ENCODE data around the gene TP53I11. TPM values are rescaled to one million over a fixed set of nuclear protein-coding genes. Genes with fewer than 3 reads are reported as not detected.

The TP53I11 gene
- total RNA-seq, 6 experiments from 2014 or later, result 1.1 to 2.9 (median 1.8) TPM

DNA sequence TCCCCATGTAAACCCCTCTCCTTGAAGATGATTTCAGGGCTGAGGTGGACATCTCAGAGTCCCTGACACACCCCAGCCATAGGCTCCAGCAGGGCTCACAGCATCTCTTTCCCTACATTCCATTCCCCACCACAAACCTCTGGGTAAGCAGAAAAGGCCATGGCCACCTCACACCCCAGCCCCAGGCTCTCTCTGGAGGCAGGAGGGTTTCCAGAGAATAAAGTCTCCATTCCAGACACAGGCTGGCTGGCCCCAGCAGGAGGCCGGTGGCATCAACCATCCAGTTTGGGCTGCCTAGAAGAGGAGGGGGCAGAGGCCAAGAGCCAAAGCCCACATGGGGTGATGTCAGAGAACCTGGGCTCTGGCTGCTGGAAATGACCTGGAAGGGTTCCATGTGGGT, 61.4 kb downstream of the TP53I11 start:
- H3K4me3 Mint-ChIP-seq, result no peak overlapping the region
- DNase-seq, result peak; percentile 53
- TF ChIP-seq, protein P1, sequence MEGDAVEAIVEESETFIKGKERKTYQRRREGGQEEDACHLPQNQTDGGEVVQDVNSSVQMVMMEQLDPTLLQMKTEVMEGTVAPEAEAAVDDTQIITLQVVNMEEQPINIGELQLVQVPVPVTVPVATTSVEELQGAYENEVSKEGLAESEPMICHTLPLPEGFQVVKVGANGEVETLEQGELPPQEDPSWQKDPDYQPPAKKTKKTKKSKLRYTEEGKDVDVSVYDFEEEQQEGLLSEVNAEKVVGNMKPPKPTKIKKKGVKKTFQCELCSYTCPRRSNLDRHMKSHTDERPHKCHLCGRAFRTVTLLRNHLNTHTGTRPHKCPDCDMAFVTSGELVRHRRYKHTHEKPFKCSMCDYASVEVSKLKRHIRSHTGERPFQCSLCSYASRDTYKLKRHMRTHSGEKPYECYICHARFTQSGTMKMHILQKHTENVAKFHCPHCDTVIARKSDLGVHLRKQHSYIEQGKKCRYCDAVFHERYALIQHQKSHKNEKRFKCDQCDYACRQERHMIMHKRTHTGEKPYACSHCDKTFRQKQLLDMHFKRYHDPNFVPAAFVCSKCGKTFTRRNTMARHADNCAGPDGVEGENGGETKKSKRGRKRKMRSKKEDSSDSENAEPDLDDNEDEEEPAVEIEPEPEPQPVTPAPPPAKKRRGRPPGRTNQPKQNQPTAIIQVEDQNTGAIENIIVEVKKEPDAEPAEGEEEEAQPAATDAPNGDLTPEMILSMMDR (IDR thresholded peaks at IDR 0.05), result no peak
- H3K36me3 Mint-ChIP-seq (ENCODE audit: low read depth), result no peaks in the 10 kb centered on the region
- peak overlapping the region; percentile 2; the same call in 1 of the 2 replicates for H3K27ac Mint-ChIP-seq
- peaks cover 31% of the 10 kb centered on the region for H3K4me1 Mint-ChIP-seq (ENCODE audit: low read depth)
- H3K27me3 Mint-ChIP-seq (ENCODE audit: insufficient read depth), result peaks cover 22% of the 10 kb centered on the region
- no peaks in the 10 kb centered on the region for H3K9me3 Mint-ChIP-seq

DNA sequence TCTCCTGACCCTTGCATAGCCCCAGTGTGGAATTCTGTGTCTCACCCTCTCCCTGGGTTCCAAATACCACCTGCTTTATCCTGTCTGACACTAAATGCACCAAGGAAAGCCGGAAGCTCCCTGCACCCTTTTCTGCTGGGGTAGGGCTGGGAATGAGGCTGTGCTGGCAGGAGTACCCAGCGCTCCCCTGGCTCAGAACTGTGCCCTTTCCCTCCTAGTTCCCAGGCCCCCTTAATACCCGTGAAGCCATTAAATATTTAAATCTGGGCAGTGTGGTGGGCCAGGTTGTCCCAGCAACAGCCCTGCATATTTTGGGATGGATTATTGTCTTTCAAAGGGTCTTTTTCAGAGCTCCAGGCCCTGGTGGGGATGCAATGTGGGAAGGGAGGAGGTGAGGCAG, 63.0 kb downstream of the TP53I11 start:
- Mint-ChIP-seq H3K4me3 (no peak overlapping the region), H3K9me3 (no peaks in the 10 kb centered on the region), H3K4me1 (ENCODE audit: low read depth) (peaks cover 31% of the 10 kb centered on the region), H3K27me3 (ENCODE audit: insufficient read depth) (peaks cover 13% of the 10 kb centered on the region), H3K27ac (no peak overlapping the region), H3K36me3 (ENCODE audit: low read depth) (no peaks in the 10 kb centered on the region)
- DNase-seq, result no peak
- TF ChIP-seq, protein P1 (IDR thresholded peaks at IDR 0.05), result no peak

DNA sequence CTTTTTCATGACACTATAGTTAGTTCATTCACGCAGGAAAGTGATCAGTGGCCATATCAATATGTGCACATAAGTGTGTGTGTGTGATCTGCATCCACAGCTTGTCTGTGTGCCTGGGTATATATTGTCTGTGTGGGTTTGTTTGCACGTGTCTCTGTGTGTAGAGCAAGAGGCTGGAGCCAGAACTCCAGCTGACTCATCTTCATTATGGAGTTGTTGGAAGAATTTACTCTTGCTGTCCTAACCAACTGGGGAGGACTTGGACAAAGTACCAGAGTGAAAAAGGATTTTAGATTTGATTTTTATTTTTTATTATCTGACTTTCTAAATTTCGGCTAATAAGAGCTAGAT, 63.9 kb downstream of the TP53I11 start:
- peak; percentile 76 for DNase-seq
- TF ChIP-seq, protein P1 (IDR thresholded peaks at IDR 0.05), result no peak
- Mint-ChIP-seq H3K9me3 (no peaks in the 10 kb centered on the region), H3K27me3 (ENCODE audit: insufficient read depth) (peaks cover 18% of the 10 kb centered on the region), H3K27ac (peak overlapping the region; percentile 19), H3K4me3 (no peak overlapping the region), H3K36me3 (ENCODE audit: low read depth) (no peaks in the 10 kb centered on the region), H3K4me1 (ENCODE audit: low read depth) (peaks cover 31% of the 10 kb centered on the region)

DNA sequence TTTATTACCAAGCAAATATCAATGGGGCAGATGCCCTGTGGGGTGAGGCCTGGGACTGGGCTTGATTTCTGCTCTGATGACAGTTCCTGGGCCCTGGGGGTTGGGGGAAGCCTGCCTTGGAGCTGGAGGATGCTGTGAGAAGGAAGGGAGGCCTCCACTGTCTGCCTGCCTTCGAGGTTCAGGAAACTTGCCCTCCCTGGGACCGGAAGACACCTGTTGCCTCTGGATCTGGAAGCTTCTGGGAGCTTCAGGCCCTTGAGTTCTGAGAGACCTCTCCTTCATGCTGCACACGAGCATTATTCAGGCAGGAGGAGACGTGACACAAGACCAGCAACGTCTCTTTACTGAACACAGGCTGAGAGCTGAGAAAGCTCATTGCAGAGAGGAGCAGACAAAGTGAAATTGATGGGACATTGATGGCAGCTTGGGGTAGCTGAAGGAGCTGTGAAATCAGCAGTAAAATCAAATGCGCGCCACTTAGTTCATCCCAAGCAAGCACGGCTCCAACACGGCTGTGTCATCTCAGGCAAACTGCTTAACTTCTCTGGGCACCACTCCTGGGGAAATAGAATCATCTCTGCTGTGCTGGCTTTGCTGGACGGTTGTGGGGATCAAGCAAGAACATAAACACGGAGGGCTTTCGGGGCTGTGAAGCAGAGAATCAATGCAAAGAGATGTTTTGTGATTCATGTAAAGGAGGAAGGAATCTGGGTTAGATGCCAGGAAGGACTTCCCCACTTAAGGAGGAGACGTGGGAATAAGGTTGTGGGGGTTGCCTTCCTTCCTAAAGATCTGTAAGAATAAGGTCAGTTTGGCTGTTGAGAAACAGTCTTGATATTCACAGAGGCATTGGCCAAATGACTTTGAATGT, 64.5 kb downstream of the TP53I11 start:
- Mint-ChIP-seq H3K27ac (peak overlapping the region; percentile 19), H3K27me3 (ENCODE audit: insufficient read depth) (peaks cover 19% of the 10 kb centered on the region), H3K9me3 (no peaks in the 10 kb centered on the region), H3K4me3 (no peak overlapping the region), H3K4me1 (ENCODE audit: low read depth) (peaks cover 31% of the 10 kb centered on the region), H3K36me3 (ENCODE audit: low read depth) (no peaks in the 10 kb centered on the region)
- DNase-seq, result no peak
- TF ChIP-seq, protein P1 (IDR thresholded peaks at IDR 0.05), result no peak

DNA sequence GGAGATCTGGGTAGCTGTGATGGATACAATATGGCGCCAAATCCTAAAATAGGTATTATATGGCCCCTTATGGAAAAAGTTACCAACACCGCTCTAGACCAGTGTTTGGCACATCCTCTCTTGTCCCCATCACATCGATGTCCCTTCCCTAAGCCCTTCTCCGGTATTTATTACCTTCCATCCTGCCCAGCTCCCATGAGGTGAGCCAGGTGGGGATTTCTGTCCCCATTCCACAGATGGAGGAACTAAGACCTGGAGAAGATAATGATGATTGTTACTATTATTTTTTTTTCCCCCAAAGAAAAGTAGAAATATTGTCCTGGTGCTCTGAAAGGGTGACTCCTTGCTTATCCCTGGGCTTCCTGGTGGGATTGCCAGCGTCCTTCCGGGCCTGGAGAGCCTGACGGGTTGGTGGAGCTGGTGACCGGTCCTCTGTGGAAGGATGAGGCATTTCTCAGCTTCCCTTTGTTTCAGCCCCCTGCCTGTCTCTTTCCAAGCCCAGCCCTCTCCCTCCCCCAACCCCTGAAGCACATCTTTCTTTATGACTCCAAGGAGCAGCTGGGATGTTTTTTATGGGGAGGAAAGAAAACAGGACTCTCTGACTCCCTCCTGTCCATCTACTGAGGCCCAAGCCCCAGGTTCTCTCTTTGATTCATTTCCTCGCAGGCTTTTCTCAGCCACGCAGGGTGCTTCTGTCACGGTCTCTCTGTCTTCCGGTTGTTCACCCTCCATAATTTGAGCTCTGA, 65.4 kb downstream of the TP53I11 start:
- H3K4me3 Mint-ChIP-seq, result no peak overlapping the region
- H3K27ac Mint-ChIP-seq, result no peak overlapping the region
- H3K36me3 Mint-ChIP-seq (ENCODE audit: low read depth), result no peaks in the 10 kb centered on the region
- no peak for DNase-seq
- peaks cover 31% of the 10 kb centered on the region for H3K4me1 Mint-ChIP-seq (ENCODE audit: low read depth)
- H3K9me3 Mint-ChIP-seq, result no peaks in the 10 kb centered on the region
- TF ChIP-seq, protein P1 (IDR thresholded peaks at IDR 0.05), result no peak
- peaks cover 28% of the 10 kb centered on the region for H3K27me3 Mint-ChIP-seq (ENCODE audit: insufficient read depth)

Measured in HFFc6 (cell line).